Hepatocyte (in vitro differentiated cells): Measurements from ENCODE around the gene CDH19.

Experiments used
- CTCF ChIP-seq: fragments of 200-600 bp; sonication (generic); IDR thresholded peaks from 2 replicates; pipeline ENCODE4 v1.5.1; 2016; ENCODE audit warnings: antibody characterized with exemption, mild to moderate bottlenecking; ENCODE audit not compliant: poor library complexity
- EZH2 ChIP-seq: fragments of 200-600 bp; sonication (generic); IDR thresholded peaks from 2 replicates; pipeline ENCODE4 v1.6.1; 2016; ENCODE audit warnings: antibody characterized with exemption, mild to moderate bottlenecking, borderline replicate concordance

- no peak for TF ChIP-seq CTCF
- no peak for TF ChIP-seq EZH2
Measured at GRCh38 chr18:66510357-66511045, 93.4 kb downstream of the CDH19 start.
